ENCODE measurements around the gene PAFAH1B1. TPM values are rescaled to one million over a fixed set of nuclear protein-coding genes. Genes with fewer than 3 reads are reported as not detected.

PAFAH1B1 gene
- total and polyA plus RNA-seq, 10 of the 15 experiments (the other 5 are each of a cell fraction or from before 2014, with no cell fraction given), result 28.9 to 107 (median 49.1) TPM

DNA sequence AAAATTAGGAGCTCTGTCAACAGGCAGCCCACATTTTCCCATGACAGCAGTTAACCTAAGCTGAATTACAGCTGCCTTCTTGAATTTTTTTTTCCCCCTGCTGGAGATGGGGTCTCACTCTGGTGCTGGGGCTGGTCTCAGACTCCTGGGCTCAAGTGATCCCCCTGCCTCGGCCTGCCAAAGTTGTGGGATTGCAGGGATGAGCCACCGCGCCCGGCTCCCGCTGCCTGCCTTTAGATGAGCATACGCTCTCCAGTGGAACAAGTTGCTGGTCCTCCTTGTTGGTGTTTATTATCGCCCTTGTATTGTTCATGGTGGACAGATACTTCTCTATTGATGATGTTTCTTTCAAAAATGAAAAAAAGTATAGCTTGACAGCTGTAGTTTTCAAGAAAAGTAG lies 15.6 kb downstream of the PAFAH1B1 start (continued):
- TF ChIP-seq, protein P1, sequence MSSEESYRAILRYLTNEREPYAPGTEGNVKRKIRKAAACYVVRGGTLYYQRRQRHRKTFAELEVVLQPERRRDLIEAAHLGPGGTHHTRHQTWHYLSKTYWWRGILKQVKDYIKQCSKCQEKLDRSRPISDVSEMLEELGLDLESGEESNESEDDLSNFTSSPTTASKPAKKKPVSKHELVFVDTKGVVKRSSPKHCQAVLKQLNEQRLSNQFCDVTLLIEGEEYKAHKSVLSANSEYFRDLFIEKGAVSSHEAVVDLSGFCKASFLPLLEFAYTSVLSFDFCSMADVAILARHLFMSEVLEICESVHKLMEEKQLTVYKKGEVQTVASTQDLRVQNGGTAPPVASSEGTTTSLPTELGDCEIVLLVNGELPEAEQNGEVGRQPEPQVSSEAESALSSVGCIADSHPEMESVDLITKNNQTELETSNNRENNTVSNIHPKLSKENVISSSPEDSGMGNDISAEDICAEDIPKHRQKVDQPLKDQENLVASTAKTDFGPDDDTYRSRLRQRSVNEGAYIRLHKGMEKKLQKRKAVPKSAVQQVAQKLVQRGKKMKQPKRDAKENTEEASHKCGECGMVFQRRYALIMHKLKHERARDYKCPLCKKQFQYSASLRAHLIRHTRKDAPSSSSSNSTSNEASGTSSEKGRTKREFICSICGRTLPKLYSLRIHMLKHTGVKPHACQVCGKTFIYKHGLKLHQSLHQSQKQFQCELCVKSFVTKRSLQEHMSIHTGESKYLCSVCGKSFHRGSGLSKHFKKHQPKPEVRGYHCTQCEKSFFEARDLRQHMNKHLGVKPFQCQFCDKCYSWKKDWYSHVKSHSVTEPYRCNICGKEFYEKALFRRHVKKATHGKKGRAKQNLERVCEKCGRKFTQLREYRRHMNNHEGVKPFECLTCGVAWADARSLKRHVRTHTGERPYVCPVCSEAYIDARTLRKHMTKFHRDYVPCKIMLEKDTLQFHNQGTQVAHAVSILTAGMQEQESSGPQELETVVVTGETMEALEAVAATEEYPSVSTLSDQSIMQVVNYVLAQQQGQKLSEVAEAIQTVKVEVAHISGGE (CRISPR knock-in tag; IDR thresholded peaks at IDR 0.05), result no peak
- TF ChIP-seq, protein P2, sequence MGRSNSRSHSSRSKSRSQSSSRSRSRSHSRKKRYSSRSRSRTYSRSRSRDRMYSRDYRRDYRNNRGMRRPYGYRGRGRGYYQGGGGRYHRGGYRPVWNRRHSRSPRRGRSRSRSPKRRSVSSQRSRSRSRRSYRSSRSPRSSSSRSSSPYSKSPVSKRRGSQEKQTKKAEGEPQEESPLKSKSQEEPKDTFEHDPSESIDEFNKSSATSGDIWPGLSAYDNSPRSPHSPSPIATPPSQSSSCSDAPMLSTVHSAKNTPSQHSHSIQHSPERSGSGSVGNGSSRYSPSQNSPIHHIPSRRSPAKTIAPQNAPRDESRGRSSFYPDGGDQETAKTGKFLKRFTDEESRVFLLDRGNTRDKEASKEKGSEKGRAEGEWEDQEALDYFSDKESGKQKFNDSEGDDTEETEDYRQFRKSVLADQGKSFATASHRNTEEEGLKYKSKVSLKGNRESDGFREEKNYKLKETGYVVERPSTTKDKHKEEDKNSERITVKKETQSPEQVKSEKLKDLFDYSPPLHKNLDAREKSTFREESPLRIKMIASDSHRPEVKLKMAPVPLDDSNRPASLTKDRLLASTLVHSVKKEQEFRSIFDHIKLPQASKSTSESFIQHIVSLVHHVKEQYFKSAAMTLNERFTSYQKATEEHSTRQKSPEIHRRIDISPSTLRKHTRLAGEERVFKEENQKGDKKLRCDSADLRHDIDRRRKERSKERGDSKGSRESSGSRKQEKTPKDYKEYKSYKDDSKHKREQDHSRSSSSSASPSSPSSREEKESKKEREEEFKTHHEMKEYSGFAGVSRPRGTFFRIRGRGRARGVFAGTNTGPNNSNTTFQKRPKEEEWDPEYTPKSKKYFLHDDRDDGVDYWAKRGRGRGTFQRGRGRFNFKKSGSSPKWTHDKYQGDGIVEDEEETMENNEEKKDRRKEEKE (IDR thresholded peaks at IDR 0.05), result no peak
- no peak for TF ChIP-seq BCL11A (IDR thresholded peaks at IDR 0.05; ENCODE audit: low read depth, low read length)
- TF ChIP-seq, protein P3, sequence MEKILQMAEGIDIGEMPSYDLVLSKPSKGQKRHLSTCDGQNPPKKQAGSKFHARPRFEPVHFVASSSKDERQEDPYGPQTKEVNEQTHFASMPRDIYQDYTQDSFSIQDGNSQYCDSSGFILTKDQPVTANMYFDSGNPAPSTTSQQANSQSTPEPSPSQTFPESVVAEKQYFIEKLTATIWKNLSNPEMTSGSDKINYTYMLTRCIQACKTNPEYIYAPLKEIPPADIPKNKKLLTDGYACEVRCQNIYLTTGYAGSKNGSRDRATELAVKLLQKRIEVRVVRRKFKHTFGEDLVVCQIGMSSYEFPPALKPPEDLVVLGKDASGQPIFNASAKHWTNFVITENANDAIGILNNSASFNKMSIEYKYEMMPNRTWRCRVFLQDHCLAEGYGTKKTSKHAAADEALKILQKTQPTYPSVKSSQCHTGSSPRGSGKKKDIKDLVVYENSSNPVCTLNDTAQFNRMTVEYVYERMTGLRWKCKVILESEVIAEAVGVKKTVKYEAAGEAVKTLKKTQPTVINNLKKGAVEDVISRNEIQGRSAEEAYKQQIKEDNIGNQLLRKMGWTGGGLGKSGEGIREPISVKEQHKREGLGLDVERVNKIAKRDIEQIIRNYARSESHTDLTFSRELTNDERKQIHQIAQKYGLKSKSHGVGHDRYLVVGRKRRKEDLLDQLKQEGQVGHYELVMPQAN (conservative IDR thresholded peaks at IDR 0.05), result no peak
- TF ChIP-seq KAT2A (conservative IDR thresholded peaks at IDR 0.05; ENCODE audit: control insufficient read depth, low read depth, low read length), result no peak
